IPS DF 6.9 (cell line): Measurements from ENCODE around the gene TEAD1.

Experiments
- DNase-seq: peaks from one replicate; pipeline ENCODE4 v3.0.0-alpha.2; 2013; ENCODE audit warnings: low read depth, low spot score
- H3K27ac ChIP-seq: one replicate; pipeline ENCODE4 v1.5.1; 2013; ENCODE audit warnings: low read length, control low read depth
- H3K27me3 ChIP-seq: 2 replicates; pipeline ENCODE4 v1.6.1; 2013; ENCODE audit warnings: mild to moderate bottlenecking, low read length; ENCODE audit not compliant: control insufficient read depth, insufficient read depth
- H3K36me3 ChIP-seq: 2 replicates; pipeline ENCODE4 v1.6.1; 2013; ENCODE audit warnings: low read length; ENCODE audit not compliant: control insufficient read depth, insufficient read depth
- H3K4me1 ChIP-seq: 2 replicates; pipeline ENCODE4 v1.6.1; 2013; ENCODE audit warnings: low read length; ENCODE audit not compliant: control insufficient read depth, insufficient read depth
- H3K4me3 ChIP-seq: 2 replicates; pipeline ENCODE4 v1.5.1; 2013; ENCODE audit warnings: mild to moderate bottlenecking, low read length
- H3K9me3 ChIP-seq: 2 replicates; pipeline ENCODE4 v1.6.1; 2013; ENCODE audit warnings: low read length, inconsistent platforms; ENCODE audit not compliant: control insufficient read depth, insufficient read depth
- WGBS: extraction: QIAGEN DNeasy Blood & Tissue Kit; methylation state at CpG from one replicate; pipeline ENCODE4 v1.1.7; 2013; ENCODE audit warnings: mixed read lengths, missing lambda C conversion rate; ENCODE audit not compliant: insufficient read length, insufficient coverage; 5-methylcytosine and 5-hydroxymethylcytosine counted together

Gene TEAD1

DNA sequence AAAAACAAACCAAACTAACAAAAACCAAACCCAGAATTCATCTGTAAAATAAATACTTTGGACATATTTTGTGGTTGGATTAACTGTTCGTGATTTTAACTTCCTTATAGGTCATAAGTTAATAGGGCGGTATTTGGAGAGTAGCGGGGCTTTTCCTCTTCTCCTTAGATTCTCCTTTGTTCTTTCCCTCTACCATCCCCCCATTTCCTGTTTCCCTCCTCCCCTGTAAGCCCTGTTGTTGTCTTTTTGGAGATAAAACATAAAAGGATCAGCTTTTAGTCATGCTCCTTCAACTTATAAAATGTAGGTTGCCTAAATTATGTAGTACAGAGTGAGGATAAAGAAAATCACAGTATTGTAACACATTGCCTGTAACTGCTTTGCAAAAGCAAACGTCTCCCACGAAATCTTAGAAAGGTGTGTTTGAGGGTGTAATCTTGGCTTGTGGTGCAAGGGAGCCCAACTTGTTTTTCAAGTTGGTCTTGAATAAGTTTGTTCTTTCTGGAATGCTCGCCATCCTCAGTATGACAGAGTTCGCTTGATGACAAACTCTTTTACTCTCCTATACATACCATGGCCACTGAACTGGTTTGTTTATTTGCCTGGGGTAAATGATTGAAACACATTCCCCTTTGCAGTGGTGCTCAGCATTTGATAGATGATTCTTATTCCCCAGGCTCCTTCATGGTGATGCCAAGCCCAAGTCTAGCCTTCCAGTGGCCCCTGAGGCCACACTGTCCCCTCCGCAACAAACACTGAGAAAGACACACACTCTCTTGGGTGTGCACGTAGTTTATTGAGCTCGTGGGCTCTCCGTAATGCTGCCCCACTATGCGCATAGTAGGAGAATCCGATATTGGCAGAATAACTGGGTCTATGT is 49.4 kb downstream of the TEAD1 start:
- no peaks in the 10 kb centered on the region for H3K36me3 ChIP-seq
- H3K4me1 ChIP-seq = peaks cover 24% of the 10 kb centered on the region
- DNase-seq = no peak
- H3K27ac ChIP-seq = no peak overlapping the region
- H3K4me3 ChIP-seq = no peak overlapping the region
- no CpG with 5 or more reads among the region's 13 CpGs for WGBS
- H3K27me3 ChIP-seq = no peaks in the 10 kb centered on the region
- H3K9me3 ChIP-seq = no peaks in the 10 kb centered on the region

GRCh38 chr11:12724301-12725054 is 50.3 kb downstream of the TEAD1 start:
- peak; percentile 74 for DNase-seq
- H3K36me3 ChIP-seq = no peaks in the 10 kb centered on the region
- H3K27me3 ChIP-seq = no peaks in the 10 kb centered on the region
- WGBS = no CpG with 5 or more reads among the region's 14 CpGs
- no peak overlapping the region for H3K4me3 ChIP-seq
- no peak overlapping the region for H3K27ac ChIP-seq
- peaks cover 20% of the 10 kb centered on the region for H3K4me1 ChIP-seq
- H3K9me3 ChIP-seq = no peaks in the 10 kb centered on the region

DNA sequence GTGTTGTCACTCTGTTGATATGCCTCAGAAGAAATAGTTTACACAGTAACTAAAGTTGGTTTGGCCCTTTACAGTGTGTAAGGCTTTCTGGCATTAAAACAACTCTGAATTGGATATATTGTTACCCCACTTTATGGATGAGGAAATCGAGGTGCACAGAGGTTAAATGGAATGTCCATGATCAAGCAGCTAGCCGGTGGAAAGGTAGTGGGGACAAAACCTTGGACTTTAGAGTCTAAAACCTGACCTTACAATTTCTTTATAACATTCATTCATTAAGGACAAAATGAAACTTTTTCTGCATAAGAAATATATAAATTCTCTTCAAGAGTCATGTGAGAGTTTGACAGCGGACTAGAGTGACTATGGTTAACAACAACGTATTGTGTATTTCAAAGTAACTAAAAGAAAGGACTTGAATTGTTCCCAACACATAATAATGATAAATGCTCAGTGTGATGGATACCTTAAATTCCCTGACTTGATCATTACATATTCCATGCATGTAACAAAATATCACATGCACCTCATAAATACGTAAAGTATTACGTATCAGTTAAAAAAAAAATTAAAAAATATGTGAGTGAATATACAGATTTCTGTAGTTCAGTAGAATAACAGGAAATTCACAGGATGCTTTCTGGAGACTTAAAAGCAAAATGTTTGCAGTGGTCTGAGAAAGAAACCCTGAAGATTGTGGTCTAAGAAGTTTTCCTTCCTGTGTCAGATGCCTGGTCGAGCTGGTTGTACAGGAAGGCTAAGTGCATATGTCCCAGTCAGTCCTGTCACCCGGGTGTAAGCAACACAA is 51.0 kb downstream of the TEAD1 start:
- Histone ChIP-seq H3K4me3 (no peak overlapping the region), H3K27ac (no peak overlapping the region), H3K9me3 (no peaks in the 10 kb centered on the region), H3K27me3 (no peaks in the 10 kb centered on the region), H3K4me1 (peaks cover 20% of the 10 kb centered on the region), H3K36me3 (no peaks in the 10 kb centered on the region)
- WGBS = no CpG with 5 or more reads among the region's 8 CpGs
- no peak for DNase-seq

DNA sequence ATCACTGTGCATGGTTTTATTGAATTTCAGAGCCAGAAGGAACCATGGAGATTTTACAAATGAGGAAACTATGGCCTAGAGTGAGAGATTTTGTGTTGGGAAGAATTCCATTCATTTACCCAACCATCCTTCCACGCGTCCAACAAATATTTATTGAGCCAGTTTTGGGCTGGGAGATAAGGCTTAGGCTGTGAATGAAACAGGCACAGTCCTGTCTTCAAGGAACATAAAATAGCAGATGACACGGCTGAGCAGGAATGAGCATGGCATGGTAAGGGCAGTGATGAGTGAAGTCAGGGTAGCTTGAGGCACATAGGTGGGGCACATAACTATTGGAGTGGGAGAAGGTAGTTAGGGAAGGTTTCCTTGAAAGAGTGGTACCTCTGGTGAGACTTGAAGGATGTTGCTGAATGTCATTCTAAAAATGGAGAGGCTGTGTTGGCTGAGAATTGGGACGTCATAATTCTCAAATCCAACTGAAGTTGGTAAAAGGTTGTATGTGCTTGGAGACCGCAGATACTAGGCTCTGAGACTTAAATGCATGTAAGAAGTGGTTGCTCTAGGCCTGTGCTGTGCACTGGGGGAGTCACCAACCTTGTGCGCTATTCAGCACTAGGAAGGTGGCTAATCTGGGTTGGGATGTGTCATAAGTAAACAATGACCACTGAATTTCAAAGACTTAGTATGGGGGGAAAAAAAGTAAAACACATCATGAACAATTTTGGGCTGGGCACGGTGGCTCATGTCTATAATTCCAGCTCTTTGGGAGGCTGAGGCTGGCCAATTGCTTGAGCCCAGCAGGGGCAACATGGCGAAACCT is 51.9 kb downstream of the TEAD1 start:
- Histone ChIP-seq H3K36me3 (no peaks in the 10 kb centered on the region), H3K27me3 (no peaks in the 10 kb centered on the region), H3K4me1 (peaks cover 18% of the 10 kb centered on the region), H3K4me3 (no peak overlapping the region), H3K9me3 (no peaks in the 10 kb centered on the region), H3K27ac (no peak overlapping the region)
- DNase-seq = no peak
- no CpG with 5 or more reads among the region's 8 CpGs for WGBS

DNA sequence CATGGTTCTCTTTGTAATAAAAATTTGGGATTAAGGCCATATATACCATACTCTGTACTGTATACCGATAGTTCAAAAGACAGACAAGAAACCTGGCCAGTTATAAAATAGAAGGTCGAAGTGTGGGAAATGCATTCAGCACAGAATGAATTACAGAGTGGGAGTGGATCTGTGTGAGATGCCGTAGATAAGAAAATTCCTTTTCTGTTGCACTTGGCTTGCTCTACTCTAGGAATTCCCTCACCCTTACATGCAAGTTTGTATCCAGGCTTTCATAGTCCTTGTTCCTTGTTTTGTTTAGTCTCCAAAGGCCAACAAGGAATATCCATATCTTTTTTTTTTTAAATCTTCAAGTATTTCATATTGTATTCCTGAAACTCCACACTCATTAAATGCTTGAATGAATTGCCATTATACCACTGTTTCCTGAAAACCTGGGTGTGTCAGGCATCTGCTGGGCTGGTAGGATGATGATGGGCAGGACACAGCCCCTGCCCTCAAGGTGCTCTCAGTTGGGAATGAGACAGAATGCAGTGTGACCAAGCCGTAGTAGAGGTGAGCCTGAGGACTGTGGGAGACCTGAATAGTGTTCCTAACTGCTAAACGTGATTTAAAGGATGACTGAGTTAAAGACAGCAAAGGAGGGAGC is 53.5 kb downstream of the TEAD1 start:
- no CpG with 5 or more reads among the region's 5 CpGs for WGBS
- no peaks in the 10 kb centered on the region for H3K9me3 ChIP-seq
- no peak overlapping the region for H3K27ac ChIP-seq
- no peak for DNase-seq
- H3K4me3 ChIP-seq = no peak overlapping the region
- peaks cover 10% of the 10 kb centered on the region for H3K4me1 ChIP-seq
- no peaks in the 10 kb centered on the region for H3K27me3 ChIP-seq
- H3K36me3 ChIP-seq = no peaks in the 10 kb centered on the region

DNA sequence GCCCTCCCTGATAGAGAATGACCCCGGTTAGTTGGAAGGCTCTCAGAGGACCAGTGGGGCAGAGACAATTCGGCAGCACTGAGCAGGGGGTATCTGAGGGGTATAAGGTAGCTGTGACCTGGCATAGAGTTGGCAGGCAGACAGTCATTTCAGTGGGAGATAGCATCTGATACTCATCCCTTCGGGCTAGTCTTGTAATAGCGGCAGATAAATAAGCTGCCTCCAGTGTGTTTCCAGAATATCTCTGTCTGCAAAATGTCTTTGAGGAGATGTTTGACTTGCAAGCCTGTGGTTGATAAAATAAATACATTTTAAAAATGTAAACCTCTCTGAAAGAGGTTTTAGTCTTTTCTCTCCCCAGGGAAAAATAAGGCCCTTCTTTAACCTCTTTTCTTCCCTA is 54.2 kb downstream of the TEAD1 start:
- no CpG with 5 or more reads among the region's 4 CpGs for WGBS
- no peaks in the 10 kb centered on the region for H3K9me3 ChIP-seq
- no peak overlapping the region for H3K4me3 ChIP-seq
- H3K4me1 ChIP-seq = peaks cover 12% of the 10 kb centered on the region
- no peak for DNase-seq
- H3K27me3 ChIP-seq = no peaks in the 10 kb centered on the region
- H3K27ac ChIP-seq = no peak overlapping the region
- H3K36me3 ChIP-seq = no peaks in the 10 kb centered on the region

DNA sequence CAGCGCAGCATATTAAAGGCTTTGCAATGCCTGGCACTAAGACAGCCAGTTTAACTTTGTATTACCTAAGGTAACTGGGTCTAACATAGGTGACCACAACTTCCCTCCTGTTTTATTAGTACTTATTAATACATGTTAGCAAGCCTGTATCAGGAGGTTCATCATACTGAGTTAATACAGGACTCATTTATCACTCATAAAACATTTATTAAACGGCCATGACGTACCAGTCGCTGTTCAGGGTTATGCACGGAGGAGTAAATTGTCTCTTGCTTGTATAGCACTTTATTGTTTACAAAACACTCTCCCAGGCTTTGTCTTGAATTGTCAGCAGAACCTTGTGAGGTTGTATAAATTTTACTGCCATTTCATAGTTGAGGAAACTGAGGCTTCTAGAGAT is 55.7 kb downstream of the TEAD1 start:
- no peak for DNase-seq
- Histone ChIP-seq H3K36me3 (no peaks in the 10 kb centered on the region), H3K9me3 (no peaks in the 10 kb centered on the region), H3K4me1 (0 out of 2 replicates have a peak, but pooled peaks cover 4% of the 10 kb centered on the region), H3K4me3 (no peak overlapping the region), H3K27ac (no peak overlapping the region), H3K27me3 (no peaks in the 10 kb centered on the region)
- WGBS = no CpG with 5 or more reads among the region's 5 CpGs

DNA sequence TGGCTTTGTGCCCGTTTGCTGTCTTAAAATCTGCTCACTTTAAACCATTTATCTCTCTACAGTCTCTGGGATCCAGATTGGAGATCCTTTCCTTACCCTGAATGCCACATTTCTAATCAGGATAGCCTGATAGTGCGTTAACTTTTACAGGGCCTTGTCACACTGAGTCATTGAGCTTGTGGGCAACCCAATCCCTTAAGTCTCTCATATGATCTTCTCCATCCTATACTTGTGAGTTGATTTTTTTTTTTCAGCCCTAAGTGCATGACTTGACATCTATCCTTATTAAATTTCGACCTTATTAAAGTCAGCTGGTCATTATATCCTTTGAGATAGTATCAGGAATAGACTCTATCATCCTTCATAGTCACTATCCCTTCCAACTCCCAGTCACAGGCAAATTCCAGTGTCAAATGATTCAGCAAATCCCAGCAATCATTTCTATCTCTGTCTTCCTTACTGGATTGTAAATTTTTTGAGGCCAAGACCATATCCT is 57.7 kb downstream of the TEAD1 start:
- Histone ChIP-seq H3K27ac (no peak overlapping the region), H3K4me3 (no peak overlapping the region), H3K4me1 (0 out of 2 replicates have a peak, but pooled peaks cover 4% of the 10 kb centered on the region), H3K9me3 (no peaks in the 10 kb centered on the region), H3K27me3 (no peaks in the 10 kb centered on the region), H3K36me3 (no peaks in the 10 kb centered on the region)
- no CpG with 5 or more reads among the region's 3 CpGs for WGBS
- DNase-seq = no peak

DNA sequence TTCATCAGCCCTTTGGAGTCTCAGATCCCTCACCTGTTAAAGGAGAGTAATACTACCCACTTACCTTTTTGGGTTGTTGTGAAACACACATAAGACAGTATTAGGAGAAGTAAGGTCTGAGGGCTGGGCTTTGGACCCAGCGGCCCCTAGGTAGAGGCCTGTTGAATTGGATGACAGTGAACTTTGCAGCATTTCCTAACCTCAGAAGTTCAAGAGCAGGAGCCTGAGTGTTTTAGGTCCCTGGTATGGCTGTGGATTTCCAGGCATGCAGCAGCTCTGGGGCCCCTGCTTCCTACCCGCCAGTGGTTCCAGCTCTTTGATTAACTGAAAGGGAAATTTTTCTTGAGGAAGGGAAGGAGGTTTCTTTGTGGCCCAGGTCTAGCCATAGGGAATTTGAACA is 58.9 kb downstream of the TEAD1 start:
- H3K4me3 ChIP-seq = no peak overlapping the region
- H3K36me3 ChIP-seq = no peaks in the 10 kb centered on the region
- no CpG with 5 or more reads among the region's 2 CpGs for WGBS
- H3K27ac ChIP-seq = no peak overlapping the region
- H3K9me3 ChIP-seq = no peaks in the 10 kb centered on the region
- no peak for DNase-seq
- H3K27me3 ChIP-seq = no peaks in the 10 kb centered on the region
- 0 out of 2 replicates have a peak, but pooled peaks cover 2% of the 10 kb centered on the region for H3K4me1 ChIP-seq
